Cardiac septum (tissue), 1 donor: Measurements from ENCODE around the gene KAZN. TPM values are rescaled to one million over a fixed set of nuclear protein-coding genes. Genes with fewer than 3 reads are reported as not detected.

Experiments
- DNase-seq: peaks from one replicate; pipeline ENCODE4 v3.0.0-alpha.2; 2020; ENCODE audit warnings: low spot score
- intact Hi-C: fragments of 100-400 bp; cut with DNase I; formaldehyde crosslinking; loops from one replicate; pipeline ENCODE4 v1.14.0; 2022
- total RNA-seq: library from RNA; stranded (reverse); fragmentation: NEBNext Ultra II Directional; extraction: Animal tissue kit (Norgen Biotek cat#: 25700); gene quantifications from one replicate; pipeline ENCODE4 v1.2.1, GENCODE V29; 2021
- donor health status: DM: no; HTN: no; CAD: no.

KAZN gene
- total RNA-seq, 1 donor from 2014 or later, result 3.1 TPM

DNA sequence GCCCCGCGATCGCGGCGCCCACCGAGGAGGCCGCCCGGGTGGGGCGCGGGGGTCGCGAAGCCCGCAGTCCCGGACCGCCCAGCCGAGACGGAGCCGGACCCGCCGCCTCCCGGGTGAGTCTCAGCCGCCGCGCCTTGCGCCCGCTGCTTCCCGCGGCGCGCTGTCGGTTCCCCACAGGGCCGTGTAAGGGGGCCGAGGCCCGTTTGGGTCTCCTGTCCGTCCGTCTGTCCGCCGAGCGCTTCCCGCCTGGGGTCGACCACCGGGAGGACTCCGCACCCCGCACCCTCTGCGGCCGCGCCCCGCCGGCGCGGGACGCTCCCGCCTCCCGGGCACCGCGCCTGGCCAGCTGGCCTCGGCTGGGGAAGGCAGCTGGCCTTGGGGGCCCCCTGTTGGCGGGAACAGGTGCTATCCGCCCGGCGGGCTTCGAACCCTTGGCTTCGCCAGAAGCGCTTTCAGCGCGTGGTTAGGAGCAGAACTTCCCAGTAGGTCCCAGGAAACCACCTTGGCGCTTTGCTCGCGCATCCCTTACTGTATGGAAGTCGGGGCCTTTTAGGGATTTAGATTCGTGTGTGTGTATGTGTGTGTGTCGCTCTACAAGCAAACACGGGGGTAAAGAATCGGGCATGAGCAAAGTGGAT lies 555.5 kb downstream of the KAZN start:
- intact Hi-C loops, result loop anchor here (2.0 to 10.0 kb wide), 3 partner anchors 119 to 261 kb away; no protein-coding TSS in a partner anchor
- DNase-seq, result peak; percentile 83

- no peak for DNase-seq
- intact Hi-C loops, result loop anchor here (5.0 to 10.0 kb wide), 2 partner anchors 148 to 260 kb away; no protein-coding TSS in a partner anchor
Observed at GRCh38 chr1:15154480-15155036, 556.1 kb downstream of the KAZN start.

DNA sequence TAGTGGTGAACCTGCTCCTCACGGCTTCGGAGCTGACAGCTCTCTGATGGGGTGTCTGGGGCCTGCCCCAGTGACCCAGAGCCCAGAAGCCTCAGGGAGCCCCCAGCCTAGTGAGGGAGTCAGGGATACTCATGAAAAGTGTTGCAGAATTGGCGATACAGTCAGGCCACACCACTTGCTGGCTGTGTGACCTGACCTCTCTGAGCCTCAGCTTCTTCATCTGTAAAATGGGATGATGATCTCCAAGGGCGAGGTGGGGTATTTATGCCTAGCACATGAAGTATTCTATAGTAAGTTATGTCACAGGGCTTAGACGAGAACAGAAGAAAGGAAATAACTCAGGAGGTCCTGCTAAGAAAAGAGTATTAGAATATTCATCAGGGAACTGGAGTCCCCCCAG lies 556.7 kb downstream of the KAZN start:
- intact Hi-C loops, result loop anchor here (10.0 kb wide), 1 partner anchor 260 kb away; no protein-coding TSS in a partner anchor
- DNase-seq, result no peak

GRCh38 chr1:15155888-15156741 lies 557.6 kb downstream of the KAZN start:
- intact Hi-C loops, result loop anchor here (10.0 kb wide), 1 partner anchor 259 kb away; no protein-coding TSS in a partner anchor
- no peak for DNase-seq

- no peak for DNase-seq
- intact Hi-C loops, result loop anchor here (10.0 kb wide), 1 partner anchor 258 kb away; no protein-coding TSS in a partner anchor
Observed at GRCh38 chr1:15156807-15157380, 558.4 kb downstream of the KAZN start.

DNA sequence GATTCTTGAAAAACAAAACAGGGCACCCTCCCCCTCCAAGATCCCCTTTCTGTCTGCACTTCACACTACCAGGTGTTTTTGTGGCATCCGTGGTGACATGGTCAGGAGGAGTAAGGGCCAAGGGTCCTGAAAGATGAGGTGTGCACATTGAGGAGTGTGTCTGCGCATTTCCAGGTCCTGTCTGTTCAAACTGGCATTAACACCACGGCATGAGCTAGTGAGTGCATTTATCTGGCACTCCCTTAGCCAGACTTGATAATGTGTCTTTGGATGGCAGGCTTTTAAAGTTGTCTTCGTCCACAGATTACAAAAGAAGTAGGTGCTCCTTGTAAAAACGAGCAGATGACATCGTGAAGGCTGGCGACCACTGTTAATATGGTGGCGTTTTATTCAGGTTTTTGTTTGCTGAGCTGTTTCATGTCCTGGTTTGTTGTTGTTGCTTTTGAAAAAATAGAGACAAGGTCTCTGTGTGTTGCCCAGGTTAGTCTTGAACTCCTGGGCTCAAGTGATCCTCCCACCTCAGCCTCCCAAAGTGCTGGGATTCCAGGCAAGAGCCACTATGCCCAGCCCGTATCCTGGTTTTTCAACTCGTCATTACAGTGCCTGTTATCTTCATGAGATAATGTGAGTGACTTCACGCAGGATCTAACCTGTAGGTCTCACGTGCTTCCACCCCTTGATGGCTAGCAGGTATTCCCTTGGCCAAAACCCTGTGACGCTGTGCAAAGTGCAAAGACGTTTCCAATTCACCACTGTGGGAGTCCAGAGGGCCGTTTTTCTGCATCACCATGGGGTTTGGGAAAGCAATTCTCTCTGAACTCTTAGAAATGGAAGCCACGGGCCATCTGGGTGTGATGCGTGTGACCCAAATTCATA lies 559.3 kb downstream of the KAZN start:
- DNase-seq, result no peak
- intact Hi-C loops, result loop anchor here (10.0 kb wide), 1 partner anchor 257 kb away; no protein-coding TSS in a partner anchor

DNA sequence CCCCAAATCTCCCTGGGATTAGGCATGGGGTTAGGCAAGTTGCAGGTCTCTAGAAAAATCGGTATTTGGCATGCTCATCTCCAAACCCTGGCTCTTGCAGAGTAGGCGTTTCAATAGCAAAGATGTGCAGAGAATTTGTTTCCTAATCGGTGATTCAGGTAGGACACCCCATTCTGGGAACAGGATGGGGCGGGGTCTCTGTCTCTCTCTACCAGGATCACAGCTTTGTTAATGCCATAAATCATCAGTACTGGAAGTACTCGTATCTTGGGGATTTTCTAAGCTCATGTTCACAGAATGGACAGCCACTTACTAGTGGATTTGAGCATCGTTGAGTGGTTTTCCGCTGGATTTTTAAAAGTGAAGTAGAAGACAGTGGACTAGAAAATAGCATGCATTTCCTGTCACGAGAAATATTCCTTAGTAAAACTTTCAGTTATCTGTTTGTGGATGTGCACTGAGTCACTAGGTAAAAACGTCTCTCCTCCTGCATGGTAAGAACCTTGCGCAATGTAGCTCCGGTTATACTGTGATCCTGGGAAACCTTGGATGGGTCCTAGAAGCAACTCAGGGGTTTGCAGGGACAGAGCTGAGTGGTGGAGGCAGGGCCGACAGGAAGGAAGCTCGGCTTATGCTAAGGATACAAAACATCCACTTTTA lies 560.2 kb downstream of the KAZN start:
- intact Hi-C loops, result loop anchor here (10.0 kb wide), 1 partner anchor 256 kb away; no protein-coding TSS in a partner anchor
- DNase-seq, result no peak

DNA sequence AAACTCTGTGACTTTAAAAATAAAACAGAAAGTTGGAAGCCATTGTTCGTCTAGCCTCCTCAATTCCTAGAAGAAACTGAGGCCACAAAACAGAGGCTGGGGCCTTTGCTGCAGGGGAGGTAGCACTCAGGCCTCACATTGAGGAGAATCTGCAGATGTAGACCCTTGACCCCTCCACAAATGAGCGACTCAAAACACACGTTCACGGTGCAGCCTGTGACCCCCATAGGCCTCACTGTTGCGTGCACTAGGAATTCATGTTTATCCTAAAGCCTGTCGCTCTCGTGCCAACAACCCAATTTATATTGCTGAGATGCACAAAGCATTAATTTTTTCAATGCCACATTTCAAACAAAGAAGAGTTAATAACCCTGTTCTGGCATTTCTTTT lies 560.7 kb downstream of the KAZN start:
- no peak for DNase-seq
- intact Hi-C loops, result loop anchor here (10.0 kb wide), 1 partner anchor 256 kb away; no protein-coding TSS in a partner anchor

DNA sequence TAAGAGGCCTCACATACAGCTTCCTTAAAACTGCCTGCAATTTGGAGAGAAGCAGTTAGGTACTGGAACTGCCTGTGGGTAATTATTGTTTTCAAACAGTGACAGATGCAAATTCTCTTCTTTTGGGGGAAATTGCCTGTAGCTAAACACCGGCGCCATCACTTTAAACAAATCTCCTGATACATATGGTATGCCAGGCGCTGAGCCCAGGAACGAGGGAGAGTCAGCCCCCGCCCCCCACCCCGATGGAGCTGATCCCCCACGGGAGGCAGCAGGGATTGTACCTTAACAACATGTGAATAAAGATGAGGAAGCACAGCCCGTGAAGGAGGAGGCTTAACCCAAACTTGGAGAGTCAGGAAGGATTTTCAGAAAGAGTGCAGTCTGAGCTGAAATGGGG lies 562.1 kb downstream of the KAZN start:
- intact Hi-C loops, result no loop called here
- no peak for DNase-seq

- intact Hi-C loops, result no loop called here
- no peak for DNase-seq
Observed at GRCh38 chr1:15167386-15167785, 568.9 kb downstream of the KAZN start.
